Retinal pigment epithelial cell (primary cell): ENCODE measurements around the gene SOBP.

Source experiments
- DNase-seq: peaks from one replicate; pipeline ENCODE4 v3.0.0-alpha.2; 2010; ENCODE audit warnings: low read depth
- H3K4me3 ChIP-seq: 2 replicates; pipeline ENCODE4 v1.5.1; 2011; ENCODE audit warnings: mild to moderate bottlenecking, low read length, control low read depth, moderate library complexity
- TF ChIP-seq, protein P1 (sequence below): conservative IDR thresholded peaks from 2 replicates; pipeline ENCODE4 v1.5.1; 2011; ENCODE audit warnings: low read depth, low read length, control low read depth, inconsistent platforms

The SOBP gene

GRCh38 chr6:107638493-107638892 is 148.6 kb downstream of the SOBP start:
- no peak for DNase-seq
- H3K4me3 ChIP-seq = no peak overlapping the region
- TF ChIP-seq, protein P1, sequence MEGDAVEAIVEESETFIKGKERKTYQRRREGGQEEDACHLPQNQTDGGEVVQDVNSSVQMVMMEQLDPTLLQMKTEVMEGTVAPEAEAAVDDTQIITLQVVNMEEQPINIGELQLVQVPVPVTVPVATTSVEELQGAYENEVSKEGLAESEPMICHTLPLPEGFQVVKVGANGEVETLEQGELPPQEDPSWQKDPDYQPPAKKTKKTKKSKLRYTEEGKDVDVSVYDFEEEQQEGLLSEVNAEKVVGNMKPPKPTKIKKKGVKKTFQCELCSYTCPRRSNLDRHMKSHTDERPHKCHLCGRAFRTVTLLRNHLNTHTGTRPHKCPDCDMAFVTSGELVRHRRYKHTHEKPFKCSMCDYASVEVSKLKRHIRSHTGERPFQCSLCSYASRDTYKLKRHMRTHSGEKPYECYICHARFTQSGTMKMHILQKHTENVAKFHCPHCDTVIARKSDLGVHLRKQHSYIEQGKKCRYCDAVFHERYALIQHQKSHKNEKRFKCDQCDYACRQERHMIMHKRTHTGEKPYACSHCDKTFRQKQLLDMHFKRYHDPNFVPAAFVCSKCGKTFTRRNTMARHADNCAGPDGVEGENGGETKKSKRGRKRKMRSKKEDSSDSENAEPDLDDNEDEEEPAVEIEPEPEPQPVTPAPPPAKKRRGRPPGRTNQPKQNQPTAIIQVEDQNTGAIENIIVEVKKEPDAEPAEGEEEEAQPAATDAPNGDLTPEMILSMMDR = no peak

DNA sequence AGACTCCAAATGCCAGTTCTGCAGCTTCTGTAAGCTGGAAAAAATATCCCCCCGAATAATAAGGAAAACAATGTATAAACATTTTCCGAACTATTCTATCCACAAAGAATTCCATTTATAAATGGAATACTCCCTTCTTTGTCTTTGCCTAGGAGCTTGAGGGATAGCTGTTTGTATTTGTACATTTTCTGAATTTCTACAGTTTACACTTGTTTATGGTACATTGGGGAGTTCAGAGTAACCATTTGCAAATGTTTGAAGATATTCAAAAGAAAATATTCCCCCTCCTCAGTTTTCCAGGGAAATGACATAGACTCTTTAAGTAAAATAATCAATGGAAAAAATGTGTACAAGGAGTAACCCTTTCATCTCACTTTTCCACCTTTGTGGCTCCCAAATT is 149.6 kb downstream of the SOBP start:
- DNase-seq = no peak
- TF ChIP-seq, protein P1 = no peak
- no peak overlapping the region for H3K4me3 ChIP-seq

GRCh38 chr6:107641071-107641470 is 151.2 kb downstream of the SOBP start:
- no peak for DNase-seq
- TF ChIP-seq, protein P1 = no peak
- no peak overlapping the region for H3K4me3 ChIP-seq

GRCh38 chr6:107641500-107641941 is 151.6 kb downstream of the SOBP start:
- DNase-seq = no peak
- TF ChIP-seq, protein P1 = no peak
- H3K4me3 ChIP-seq = no peak overlapping the region

- TF ChIP-seq, protein P1 = no peak
- DNase-seq = no peak
- H3K4me3 ChIP-seq = no peak overlapping the region
These were observed 152.4 kb downstream of the SOBP start for GRCh38 chr6:107642095-107642860.

- H3K4me3 ChIP-seq = no peak overlapping the region
- DNase-seq = no peak
- TF ChIP-seq, protein P1 = no peak
These were observed 153.0 kb downstream of the SOBP start for GRCh38 chr6:107642861-107643328.

DNA sequence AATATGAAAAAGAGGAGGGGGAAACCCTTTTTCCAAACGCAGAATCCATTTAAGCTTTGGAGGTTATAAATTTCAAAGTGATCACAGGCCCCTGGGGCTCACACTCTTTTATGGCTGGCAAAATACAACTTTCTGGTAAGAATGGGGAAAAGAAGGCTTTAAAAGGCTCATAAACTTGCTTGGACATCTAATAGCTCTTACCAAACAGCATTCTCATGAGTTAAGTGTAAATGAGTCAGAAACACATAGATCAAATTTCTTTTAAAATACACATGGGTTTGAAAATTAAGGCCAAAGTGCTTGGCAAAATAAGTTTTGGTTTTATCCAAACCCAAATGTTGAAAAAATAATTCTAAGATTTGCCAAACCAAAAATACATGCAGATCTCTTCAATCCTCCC is 154.6 kb downstream of the SOBP start:
- H3K4me3 ChIP-seq = no peak overlapping the region
- no peak for DNase-seq
- TF ChIP-seq, protein P1 = no peak
